ENCODE results near the gene TSC22D1.

DNA sequence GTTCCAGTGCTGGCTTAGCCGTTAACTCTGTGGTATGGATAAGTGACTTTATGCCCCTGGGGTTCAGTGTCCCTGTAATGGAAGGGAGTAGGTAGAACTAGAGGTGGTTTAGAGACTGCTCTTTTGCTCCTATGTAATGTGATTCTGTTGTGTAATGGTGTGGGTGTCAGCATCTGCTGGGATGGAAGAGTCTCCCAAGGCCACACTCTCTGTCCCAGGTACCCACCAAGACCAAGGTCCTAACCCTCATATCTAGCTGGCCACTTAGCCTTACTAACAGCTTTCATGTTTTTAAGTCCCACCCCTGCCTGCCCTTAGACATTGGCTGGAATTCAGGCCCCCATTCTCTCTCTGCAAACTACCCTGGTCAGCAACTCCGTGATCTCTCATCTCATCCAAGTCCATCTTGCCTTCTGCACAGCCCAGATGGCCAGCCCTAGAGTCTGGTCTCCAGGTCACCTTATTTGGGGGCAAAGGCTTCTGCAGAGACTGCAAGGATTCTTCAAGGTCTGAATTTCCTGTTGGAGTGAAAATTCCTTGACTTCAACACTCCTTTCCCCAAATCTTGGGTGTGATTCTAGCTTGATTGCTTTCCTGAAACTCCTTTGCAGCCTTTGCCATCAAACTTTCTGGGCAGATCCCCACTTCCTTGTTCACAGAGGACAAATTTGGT lies 154.1 kb downstream of the TSC22D1 start:
- TF ChIP-seq, protein P1, sequence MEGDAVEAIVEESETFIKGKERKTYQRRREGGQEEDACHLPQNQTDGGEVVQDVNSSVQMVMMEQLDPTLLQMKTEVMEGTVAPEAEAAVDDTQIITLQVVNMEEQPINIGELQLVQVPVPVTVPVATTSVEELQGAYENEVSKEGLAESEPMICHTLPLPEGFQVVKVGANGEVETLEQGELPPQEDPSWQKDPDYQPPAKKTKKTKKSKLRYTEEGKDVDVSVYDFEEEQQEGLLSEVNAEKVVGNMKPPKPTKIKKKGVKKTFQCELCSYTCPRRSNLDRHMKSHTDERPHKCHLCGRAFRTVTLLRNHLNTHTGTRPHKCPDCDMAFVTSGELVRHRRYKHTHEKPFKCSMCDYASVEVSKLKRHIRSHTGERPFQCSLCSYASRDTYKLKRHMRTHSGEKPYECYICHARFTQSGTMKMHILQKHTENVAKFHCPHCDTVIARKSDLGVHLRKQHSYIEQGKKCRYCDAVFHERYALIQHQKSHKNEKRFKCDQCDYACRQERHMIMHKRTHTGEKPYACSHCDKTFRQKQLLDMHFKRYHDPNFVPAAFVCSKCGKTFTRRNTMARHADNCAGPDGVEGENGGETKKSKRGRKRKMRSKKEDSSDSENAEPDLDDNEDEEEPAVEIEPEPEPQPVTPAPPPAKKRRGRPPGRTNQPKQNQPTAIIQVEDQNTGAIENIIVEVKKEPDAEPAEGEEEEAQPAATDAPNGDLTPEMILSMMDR (conservative IDR thresholded peaks at IDR 0.05; ENCODE audit: low read length) = no peak
- no peak for TF ChIP-seq EZH2phosphoT487 (IDR thresholded peaks at IDR 0.05; ENCODE audit: borderline replicate concordance, low read depth, low read length)
